ENCODE measurements around the gene CMTM3.
"Not testable (repeated sequence)": the region's sequence is repeated elsewhere in the genome, so short reads cannot be mapped to it uniquely, and the experiment has no call there.

The CMTM3 gene

DNA sequence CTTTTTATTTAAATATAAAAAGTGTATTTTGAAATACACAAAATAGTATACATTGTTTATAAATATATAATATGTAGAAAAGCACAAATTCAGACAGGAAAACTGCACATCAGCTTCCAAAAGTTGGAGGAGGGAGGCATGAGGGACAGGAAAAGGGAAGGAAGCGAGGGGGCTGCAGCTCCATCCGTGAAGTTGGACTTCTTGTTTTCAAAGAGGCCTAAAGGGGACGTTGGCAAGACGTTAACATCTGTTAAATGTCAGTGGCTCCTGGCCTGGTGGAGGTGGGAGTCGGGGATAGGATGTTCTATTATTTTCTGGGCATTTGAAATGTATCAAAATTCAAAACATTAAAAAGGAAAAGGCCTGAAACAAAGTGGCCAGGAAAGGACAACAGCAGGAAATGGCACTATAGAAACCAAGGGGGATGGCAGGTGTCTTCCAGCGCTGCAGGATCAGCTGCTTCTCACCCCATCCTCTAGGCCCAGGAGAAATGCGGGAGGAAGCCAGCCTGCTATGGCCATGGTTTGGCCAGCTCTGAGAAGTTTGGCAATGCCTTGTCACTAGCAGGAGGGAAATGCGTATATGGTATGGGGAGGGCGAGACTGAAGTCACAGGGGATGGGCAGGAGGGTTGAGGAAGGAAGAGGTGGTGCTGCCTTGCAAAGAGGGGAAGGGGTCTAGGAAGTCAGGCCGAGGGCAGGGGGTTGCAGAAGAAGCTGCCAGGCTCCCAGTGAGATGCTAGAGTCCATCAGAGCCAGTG, 18.8 kb upstream of the CMTM3 start:
- DNase-seq = no peak

DNA sequence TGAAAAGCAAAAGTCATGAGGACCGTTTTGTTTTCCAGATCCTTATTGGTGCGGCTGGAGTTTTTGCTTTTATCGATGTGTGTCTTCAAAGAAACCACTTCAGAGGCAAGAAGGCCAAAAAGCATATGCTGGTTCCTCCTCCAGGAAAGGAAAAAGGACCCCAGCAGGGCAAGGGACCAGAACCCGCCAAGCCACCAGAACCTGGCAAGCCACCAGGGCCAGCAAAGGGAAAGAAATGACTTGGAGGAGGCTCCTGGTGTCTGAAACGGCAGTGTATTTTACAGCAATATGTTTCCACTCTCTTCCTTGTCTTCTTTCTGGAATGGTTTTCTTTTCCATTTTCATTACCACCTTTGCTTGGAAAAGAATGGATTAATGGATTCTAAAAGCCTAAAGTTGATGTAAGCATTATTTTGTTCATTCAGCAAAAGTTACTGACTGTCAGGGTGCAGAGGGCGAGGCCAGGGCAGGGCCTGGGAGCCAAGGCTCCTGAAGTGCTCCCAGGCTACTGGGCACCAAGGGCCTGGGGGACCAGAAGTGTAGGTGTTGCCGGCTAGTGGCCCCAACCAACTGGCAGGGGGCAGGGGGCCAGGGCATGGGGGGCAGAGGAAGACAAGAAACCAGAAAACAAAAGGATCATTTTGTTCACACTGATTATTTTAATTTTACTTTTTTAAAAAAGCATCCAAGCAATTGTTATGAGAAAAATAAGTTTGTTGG, 16.5 kb upstream of the CMTM3 start:
- no peak for DNase-seq

DNA sequence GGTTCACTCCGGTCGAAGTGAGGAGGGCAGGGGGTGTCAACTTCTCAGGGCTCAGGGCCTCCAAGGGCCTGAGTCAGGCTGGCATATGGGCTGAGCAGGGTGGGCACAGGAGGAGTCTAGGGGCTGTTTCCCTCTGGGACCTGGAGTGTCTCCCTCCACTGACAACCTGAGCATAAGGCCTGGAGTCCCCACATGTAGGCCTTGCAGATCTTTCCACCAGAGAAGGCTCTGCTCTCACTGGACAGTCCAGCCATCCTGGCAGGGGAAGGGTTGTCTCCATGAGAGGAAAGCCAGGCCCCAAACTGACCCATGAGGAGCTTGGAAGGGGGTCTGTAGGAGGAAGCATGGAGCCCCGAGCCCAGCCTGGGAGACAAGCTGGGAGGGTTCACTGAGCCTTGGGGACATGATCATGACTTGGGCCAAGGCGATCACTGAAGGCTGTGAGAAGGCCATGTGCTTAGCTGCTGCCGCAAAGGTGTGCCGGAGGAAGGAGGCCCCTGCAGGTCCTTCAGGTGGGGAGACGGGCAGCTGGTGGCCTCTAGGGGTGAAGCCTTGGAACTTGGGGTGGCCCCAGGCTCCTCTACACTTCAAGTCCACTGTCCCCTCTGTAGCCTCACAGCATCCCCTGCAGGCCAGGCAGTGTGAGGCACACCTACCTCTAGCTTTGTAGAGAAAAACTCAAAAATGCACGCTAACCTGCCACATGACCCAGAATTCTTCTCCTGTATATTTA, 15.4 kb upstream of the CMTM3 start:
- peak in 4 of 5 experiments; percentile 35 to 90 (median 56) for DNase-seq

- peak in 2 of 5 experiments; percentile 36 to 80 for DNase-seq
Observed at GRCh38 chr16:66590322-66590721, 14.2 kb upstream of the CMTM3 start.

GRCh38 chr16:66591018-66591417, 13.5 kb upstream of the CMTM3 start:
- DNase-seq = no peak

DNA sequence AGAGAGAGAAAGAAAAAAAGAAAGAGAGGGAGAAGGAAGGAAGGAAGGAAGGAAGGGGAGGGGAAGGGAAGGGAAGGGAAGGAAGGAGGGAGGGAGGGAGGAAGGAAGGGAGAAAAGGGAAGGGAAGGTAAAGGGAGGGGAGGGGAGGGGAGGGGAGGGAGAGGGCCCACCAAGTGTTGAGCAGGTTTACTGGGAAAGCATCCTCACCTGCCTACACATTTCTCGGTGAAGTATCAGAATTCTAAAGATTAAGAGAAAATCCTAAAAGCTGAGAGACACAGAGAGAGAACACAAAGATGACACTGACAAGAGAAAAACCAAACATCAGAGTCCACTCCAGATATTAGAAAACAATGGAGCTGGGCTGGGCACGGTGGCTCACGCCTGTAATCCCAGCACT, 12.3 kb upstream of the CMTM3 start:
- DNase-seq = no peak

- DNase-seq = no peak
Observed at GRCh38 chr16:66592814-66593213, 11.7 kb upstream of the CMTM3 start.

DNA sequence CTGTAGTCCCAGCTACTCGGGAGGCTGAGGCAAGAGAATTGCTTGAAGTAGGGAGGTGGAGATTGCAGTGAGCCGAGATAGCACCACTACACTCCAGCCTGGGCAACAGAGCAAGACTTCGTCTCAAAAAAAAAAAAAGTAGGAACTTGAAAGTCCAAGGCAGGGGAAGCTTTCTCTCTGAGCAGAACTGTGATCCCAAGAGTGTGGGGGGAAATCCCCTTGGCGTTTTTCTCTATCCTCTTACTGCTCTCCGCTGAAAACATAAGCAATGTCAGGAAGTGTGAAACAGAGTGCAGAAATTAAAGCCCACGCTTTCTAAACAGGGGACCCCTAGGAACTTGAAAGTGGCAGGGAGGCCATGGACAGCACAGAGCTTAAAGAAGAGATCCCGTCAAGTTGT, 9.8 kb upstream of the CMTM3 start:
- DNase-seq = no peak

DNA sequence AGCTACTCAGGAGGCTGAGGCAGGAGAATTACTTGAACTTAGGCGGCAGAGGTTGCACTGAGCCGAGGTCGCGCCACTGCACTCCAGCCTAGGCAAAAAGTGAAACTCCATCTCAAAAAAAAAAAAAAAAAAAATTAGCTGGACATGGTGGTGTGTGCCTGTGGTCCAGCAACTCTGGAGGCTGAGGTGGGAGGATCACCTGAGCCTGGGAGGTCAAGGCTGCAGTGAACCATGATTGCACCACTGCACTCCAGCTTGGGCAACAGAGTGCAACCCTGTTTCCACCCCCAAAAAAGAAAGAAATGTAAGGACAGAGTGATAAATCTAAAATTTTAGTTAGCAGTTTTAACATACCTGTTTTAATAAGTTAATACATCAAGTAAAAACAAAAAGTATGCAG, 7.9 kb upstream of the CMTM3 start:
- DNase-seq = not testable (repeated sequence)

- DNase-seq = peak in 1 of 5 experiments; percentile 86
Observed at GRCh38 chr16:66596986-66597848, 7.3 kb upstream of the CMTM3 start.

- peak in 1 of 5 experiments; percentile 77 for DNase-seq
Observed at GRCh38 chr16:66598111-66598510, 6.4 kb upstream of the CMTM3 start.

DNA sequence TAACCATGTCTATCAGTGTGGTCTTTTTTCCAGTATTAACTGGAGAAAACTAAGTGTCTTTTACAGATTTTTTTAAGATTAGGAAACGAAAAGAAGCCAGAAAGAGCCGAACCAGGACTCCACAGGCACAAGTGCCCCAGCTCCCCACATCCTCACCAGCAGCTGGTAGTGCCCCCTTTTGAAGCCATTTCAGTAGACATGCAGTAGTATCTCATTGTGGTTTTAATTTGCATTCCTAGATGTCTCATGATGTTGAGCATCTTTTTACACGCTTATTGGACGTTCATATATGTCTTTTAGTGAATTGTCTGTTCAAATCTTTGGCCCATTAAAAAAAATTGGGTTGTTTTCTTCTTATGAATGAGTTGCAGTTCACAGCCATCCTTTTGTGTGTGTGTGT, 4.8 kb upstream of the CMTM3 start:
- peak in 1 of 5 experiments; percentile 55 for DNase-seq

DNA sequence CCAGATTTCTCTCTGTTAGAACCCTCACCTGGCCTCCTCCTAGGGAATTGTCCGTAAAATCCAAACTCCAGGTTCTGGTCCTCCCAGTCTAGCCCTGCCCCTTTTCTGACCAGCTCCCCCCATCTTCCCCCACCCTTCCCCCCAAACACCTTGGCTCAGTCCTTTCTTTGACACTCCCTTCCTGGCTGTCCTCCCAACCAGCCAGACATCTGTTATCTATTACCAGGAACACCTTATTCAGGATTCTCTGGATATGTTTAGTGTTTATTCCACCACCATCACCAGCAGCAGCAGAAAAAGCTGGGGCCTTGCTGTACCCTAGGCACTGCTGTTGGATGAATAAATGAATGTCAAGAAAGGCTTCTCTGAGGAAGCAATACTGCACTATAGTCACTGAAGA, 4.0 kb upstream of the CMTM3 start:
- DNase-seq = no peak

GRCh38 chr16:66601471-66601870, 3.0 kb upstream of the CMTM3 start:
- DNase-seq = no peak

DNA sequence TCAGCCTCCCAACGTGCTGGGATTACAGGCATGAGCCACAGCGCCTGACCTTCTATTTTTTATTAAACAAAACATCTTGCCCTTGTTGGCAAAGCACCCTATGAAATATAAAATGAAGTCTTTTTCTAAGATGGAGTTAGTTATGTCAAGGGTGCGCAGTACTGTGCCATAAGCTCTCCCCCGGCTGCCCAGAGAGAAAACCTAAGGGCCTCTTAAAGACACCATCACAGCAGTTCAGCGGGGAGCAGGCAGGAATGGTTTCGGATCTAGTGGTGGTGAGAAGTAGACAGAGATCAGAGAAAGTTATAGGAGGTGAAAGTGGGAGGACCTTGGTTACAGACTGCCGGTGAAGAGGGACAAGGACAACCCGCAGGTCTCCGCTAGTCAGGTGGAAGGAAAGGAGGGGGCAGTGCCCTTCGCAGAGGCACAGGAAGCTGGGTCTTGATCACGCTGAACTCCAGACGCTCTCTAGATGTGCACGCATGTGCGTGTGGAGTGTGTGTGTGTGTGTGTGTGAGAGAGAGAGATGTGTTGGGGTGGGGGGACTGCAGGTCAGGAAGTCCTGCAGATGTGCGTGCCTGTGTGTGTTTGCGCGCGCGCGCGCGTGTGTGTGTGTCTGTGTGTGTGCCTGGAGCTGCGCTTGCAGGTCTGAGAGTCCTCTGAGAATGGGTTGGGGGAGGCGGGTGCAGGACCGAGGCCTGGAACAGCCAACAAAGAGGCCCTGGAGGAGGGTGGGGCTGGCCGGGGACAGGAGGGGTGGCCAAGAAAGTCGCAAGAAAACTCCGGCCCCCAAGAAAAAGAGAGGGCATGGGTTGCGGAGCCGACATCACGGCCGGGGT, 748 bp upstream of the CMTM3 start:
- peak; percentile 27 to 99 (median 64) for DNase-seq

DNA sequence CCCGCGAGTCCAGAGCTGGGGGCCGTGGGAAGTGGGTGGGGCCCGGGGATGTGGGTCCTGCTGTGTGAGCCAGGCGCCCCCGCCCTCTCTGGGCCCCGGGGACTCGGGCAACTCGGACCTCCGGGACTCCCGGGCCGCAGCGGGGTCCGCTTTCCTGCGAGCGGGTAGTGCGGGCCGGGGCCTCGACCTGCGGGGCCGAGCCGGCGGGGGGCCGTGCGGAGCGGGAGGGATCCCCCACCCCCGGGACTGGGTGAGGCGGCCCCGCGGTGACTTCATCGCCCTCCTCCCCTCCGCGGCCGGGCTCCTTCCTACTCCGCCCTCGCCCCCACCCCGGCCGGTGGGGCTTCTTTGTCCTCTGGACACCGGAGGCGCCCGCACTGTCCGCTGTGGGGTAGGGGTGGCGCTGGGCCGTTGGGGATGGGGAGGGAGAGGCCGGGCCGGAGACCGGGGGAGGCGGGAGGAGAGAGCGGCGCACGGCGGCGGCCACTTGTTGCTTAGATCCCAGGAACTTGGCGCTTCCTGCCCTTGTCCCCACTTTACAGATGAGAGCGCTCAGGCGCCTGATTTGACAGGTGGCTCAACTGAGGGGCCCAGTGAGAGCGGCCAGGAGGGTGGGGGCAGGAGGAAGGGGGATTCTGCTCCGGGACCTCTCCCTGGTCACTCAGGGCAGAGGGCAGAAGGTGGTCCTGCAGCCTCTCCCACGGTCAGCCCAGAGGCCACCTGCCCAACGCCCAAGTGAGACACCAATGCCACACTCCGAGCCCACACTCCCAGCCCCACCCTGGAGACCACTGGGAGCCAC, 874 bp downstream of the CMTM3 start:
- peak in 3 of 5 experiments; percentile 16 to 49 (median 23) for DNase-seq

DNA sequence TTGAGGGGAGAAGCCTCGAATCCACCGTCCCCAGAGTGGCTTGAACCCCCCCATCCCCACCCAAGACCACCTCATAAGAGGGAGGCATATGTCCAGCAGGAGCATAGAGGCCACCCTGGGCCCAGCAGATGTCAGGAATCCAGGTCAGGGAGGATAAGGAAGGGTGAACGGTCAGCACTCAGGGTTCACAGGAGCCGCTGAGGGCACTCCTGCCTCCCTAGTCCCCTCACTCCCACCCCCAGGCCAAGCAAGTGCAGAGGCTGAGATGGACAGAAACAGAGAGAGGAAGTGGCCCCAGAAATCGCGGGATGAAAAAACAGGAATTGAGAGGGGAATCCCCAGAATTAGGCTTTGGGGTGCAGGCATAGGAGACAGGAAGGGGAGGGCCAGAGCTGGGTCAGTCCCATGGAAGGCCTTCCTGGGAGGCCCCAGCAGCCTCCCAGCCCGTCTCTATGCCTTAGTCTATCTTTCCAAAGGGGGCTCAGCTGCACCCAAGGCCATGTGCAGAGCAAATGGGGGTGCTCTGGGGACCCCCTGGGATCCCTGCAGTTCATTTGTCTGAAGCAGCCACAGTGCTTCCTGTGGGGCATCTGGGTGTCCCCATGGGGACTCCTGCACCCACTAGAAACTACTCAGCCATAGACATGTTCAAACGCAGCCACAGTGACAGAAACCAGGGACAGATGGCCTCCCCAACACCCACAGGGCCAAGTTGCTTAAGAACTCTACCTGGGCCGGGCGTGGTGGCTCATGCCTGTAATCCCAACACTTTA, 1.7 kb downstream of the CMTM3 start:
- peak in 1 of 5 experiments; percentile 39 for DNase-seq

- DNase-seq = peak; percentile 62 to 80 (median 72)
Observed at GRCh38 chr16:66608241-66609138, 4.0 kb downstream of the CMTM3 start.

GRCh38 chr16:66609139-66609510, 4.6 kb downstream of the CMTM3 start:
- DNase-seq = no peak
